KMS-11 (cell line): ENCODE data around the gene RIF1.

Experiments
- H2AFZ ChIP-seq: fragments of 200-600 bp; sonication (generic); 2 replicates; pipeline ENCODE4 v1.6.1; 2016; ENCODE audit warnings: antibody characterized with exemption, mixed run types, low read depth
- H3K27ac ChIP-seq: fragments of 200-600 bp; sonication (generic); 2 replicates; pipeline ENCODE4 v1.6.1; 2016; ENCODE audit warnings: mild to moderate bottlenecking, mixed run types
- H3K27me3 ChIP-seq: fragments of 200-600 bp; sonication (generic); 2 replicates; pipeline ENCODE4 v1.6.1; 2017; ENCODE audit warnings: mild to moderate bottlenecking, low read depth, mixed run types, moderate library complexity; ENCODE audit not compliant: insufficient read depth
- H3K36me3 ChIP-seq: fragments of 200-600 bp; sonication (generic); 2 replicates; pipeline ENCODE4 v1.6.1; 2017; ENCODE audit warnings: mild to moderate bottlenecking, mixed run types; ENCODE audit not compliant: insufficient read depth
- H3K4me1 ChIP-seq: fragments of 200-600 bp; sonication (generic); 2 replicates; pipeline ENCODE4 v1.6.1; 2016; ENCODE audit warnings: mild to moderate bottlenecking, low read depth, mixed run types; ENCODE audit not compliant: poor library complexity, severe bottlenecking
- H3K4me2 ChIP-seq: fragments of 200-600 bp; sonication (generic); 2 replicates; pipeline ENCODE4 v1.7.0; 2016; ENCODE audit warnings: mild to moderate bottlenecking, mixed run types
- H3K4me3 ChIP-seq: fragments of 200-600 bp; sonication (generic); IDR thresholded peaks from 2 replicates; pipeline ENCODE4 v1.6.1; 2017; ENCODE audit warnings: low read depth, low read length, mixed read lengths; ENCODE audit not compliant: insufficient read depth
- H3K79me2 ChIP-seq: fragments of 200-600 bp; sonication (generic); 2 replicates; pipeline ENCODE4 v1.6.1; 2016; ENCODE audit warnings: low read depth, mixed run types; ENCODE audit not compliant: insufficient read depth
- H3K9ac ChIP-seq: fragments of 200-600 bp; sonication (generic); 2 replicates; pipeline ENCODE4 v1.6.1; 2016; ENCODE audit warnings: mild to moderate bottlenecking, mixed run types
- H4K20me1 ChIP-seq: fragments of 200-600 bp; sonication (generic); 2 replicates; pipeline ENCODE4 v1.6.1; 2016; ENCODE audit warnings: mild to moderate bottlenecking, mixed run types; ENCODE audit not compliant: insufficient read depth
- TF ChIP-seq, protein P1 (sequence below): fragments of 200-600 bp; sonication (generic); conservative IDR thresholded peaks from 2 replicates; pipeline ENCODE4 v1.6.1; 2017; ENCODE audit warnings: low read depth, mild to moderate bottlenecking, antibody characterized with exemption, low read length, moderate library complexity, mixed read lengths

RIF1 gene

DNA sequence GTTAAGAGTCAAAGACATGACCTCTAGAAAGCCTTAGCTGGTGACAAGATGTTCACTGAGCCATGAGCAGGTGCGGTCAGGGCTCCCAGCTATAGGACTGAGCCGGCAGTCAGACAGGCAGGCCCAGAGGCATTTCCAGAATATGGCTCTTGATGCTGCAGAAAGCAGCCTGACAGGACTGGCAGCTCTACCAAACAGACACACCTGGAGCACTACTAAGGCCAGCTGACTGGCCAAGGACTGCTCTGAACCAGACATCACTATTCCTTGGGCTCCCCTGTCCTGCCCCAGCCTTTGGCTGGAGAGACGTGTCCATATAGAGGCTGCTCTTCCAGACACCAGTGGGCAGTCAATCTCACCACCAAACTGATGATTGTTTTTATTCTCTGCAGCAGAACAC is 98.8 kb downstream of the RIF1 start:
- H3K4me1 ChIP-seq: no peaks in the 10 kb centered on the region
- H4K20me1 ChIP-seq: no peaks in the 10 kb centered on the region
- no peaks in the 10 kb centered on the region for H3K36me3 ChIP-seq
- H3K9ac ChIP-seq: no peak overlapping the region
- H3K27ac ChIP-seq: no peak overlapping the region
- no peaks in the 10 kb centered on the region for H3K79me2 ChIP-seq
- no peaks in the 10 kb centered on the region for H3K27me3 ChIP-seq
- TF ChIP-seq, protein P1, sequence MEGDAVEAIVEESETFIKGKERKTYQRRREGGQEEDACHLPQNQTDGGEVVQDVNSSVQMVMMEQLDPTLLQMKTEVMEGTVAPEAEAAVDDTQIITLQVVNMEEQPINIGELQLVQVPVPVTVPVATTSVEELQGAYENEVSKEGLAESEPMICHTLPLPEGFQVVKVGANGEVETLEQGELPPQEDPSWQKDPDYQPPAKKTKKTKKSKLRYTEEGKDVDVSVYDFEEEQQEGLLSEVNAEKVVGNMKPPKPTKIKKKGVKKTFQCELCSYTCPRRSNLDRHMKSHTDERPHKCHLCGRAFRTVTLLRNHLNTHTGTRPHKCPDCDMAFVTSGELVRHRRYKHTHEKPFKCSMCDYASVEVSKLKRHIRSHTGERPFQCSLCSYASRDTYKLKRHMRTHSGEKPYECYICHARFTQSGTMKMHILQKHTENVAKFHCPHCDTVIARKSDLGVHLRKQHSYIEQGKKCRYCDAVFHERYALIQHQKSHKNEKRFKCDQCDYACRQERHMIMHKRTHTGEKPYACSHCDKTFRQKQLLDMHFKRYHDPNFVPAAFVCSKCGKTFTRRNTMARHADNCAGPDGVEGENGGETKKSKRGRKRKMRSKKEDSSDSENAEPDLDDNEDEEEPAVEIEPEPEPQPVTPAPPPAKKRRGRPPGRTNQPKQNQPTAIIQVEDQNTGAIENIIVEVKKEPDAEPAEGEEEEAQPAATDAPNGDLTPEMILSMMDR: no peak
- no peak overlapping the region for H3K4me2 ChIP-seq
- no peak overlapping the region for H3K4me3 ChIP-seq
- H2AFZ ChIP-seq: no peak overlapping the region

DNA sequence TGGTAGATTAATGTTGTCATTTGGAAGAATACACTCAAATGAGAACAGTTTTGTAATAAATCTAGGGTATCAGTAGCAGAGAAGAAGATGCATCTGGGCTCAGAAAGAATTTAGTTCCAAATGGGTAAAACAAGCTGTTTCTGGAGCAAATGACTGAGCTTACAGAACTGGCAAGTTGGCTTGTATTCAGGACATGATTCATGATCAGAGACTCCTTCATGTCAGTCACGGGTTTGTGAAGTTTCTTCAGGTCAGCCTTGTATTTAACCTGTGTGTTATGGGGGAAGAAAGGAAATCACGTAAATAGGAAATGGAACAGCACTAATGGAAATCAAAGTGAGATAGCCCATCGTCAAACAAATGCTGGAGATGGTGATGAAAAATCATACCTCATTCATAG is 109.1 kb downstream of the RIF1 start:
- H3K4me3 ChIP-seq: no peak overlapping the region
- TF ChIP-seq, protein P1: no peak
- no peaks in the 10 kb centered on the region for H3K36me3 ChIP-seq
- H3K9ac ChIP-seq: no peak overlapping the region
- H3K79me2 ChIP-seq: no peaks in the 10 kb centered on the region
- H3K27ac ChIP-seq: no peak overlapping the region
- H3K27me3 ChIP-seq: no peaks in the 10 kb centered on the region
- H2AFZ ChIP-seq: no peak overlapping the region
- H3K4me1 ChIP-seq: no peaks in the 10 kb centered on the region
- no peak overlapping the region for H3K4me2 ChIP-seq
- H4K20me1 ChIP-seq: no peaks in the 10 kb centered on the region

DNA sequence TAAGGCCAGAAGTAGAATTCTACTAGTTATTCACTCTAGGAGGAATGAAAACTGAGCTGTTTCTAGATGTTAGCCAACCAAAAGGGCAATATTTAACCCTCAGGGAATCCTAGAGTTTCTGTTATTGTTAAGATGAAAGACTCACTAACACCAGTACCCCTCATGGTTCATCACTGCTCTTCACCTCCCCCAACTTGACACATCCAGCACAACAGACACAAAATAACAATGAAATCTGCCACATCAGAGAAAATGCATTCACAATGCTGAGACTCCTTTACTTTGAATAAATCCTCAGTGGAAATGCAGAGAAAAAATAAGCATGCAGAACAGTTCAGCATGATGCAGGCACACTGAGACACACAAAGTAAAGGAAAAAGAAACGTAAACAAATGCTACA is 111.3 kb downstream of the RIF1 start:
- H3K36me3 ChIP-seq: no peaks in the 10 kb centered on the region
- H3K27ac ChIP-seq: no peak overlapping the region
- no peak overlapping the region for H2AFZ ChIP-seq
- H3K4me3 ChIP-seq: no peak overlapping the region
- TF ChIP-seq, protein P1: no peak
- H3K27me3 ChIP-seq: no peaks in the 10 kb centered on the region
- no peaks in the 10 kb centered on the region for H3K4me1 ChIP-seq
- no peaks in the 10 kb centered on the region for H3K79me2 ChIP-seq
- no peak overlapping the region for H3K4me2 ChIP-seq
- no peaks in the 10 kb centered on the region for H4K20me1 ChIP-seq
- H3K9ac ChIP-seq: no peak overlapping the region

DNA sequence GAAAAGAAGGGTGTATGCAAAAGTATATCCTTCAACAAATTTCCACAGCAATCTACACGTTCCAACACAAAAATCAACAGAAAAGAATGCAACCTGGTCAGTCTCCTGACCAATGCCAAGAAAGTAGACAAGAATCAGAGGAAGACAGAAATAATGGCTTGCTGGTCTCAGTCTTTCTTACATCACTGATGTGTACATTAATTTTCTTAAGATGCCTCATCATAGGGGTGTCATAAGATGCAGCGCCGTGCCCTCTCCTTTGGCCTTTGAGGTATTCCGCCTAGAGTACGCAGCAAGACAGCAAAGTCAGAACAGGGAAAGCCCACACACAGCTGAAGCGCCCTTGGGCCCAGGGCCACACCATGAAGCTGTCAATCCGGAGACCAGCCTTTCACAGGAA is 112.9 kb downstream of the RIF1 start:
- H4K20me1 ChIP-seq: no peaks in the 10 kb centered on the region
- H3K27ac ChIP-seq: no peak overlapping the region
- H3K4me1 ChIP-seq: no peaks in the 10 kb centered on the region
- H3K79me2 ChIP-seq: no peaks in the 10 kb centered on the region
- H3K4me3 ChIP-seq: no peak overlapping the region
- TF ChIP-seq, protein P1: no peak
- no peaks in the 10 kb centered on the region for H3K36me3 ChIP-seq
- H2AFZ ChIP-seq: no peak overlapping the region
- H3K4me2 ChIP-seq: no peak overlapping the region
- H3K27me3 ChIP-seq: no peaks in the 10 kb centered on the region
- no peak overlapping the region for H3K9ac ChIP-seq

DNA sequence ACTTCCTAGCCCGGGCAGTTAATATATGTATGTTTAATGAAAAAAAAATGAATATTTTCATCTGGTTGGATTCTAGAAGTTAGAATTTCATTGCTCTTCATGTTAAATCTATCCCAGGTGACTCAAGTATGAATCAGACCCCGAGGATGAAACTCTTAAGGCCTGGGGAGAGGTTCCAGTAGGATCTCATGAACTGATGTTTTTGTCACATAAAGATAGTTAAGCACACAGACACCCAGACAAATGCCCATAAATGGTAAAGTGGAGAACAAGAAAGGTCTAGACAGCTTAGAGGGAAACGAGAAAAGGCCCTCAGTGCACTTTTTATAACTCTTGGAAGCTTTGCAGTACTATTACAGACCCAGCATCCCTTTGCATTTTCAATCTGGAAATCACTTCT is 114.1 kb downstream of the RIF1 start:
- H3K79me2 ChIP-seq: no peaks in the 10 kb centered on the region
- TF ChIP-seq, protein P1: no peak
- H3K27ac ChIP-seq: no peak overlapping the region
- no peak overlapping the region for H2AFZ ChIP-seq
- no peaks in the 10 kb centered on the region for H3K4me1 ChIP-seq
- H3K4me2 ChIP-seq: no peak overlapping the region
- no peak overlapping the region for H3K9ac ChIP-seq
- no peaks in the 10 kb centered on the region for H4K20me1 ChIP-seq
- H3K27me3 ChIP-seq: no peaks in the 10 kb centered on the region
- no peaks in the 10 kb centered on the region for H3K36me3 ChIP-seq
- no peak overlapping the region for H3K4me3 ChIP-seq
